Tibial nerve (tissue), 4 donors: Measurements from ENCODE around the gene UBA7.

Experiments
- EP300 ChIP-seq, 2 donors: sonication (generic); formaldehyde crosslinking; IDR thresholded peaks; one replicate each; pipeline ENCODE4 v1.6.1; 2017; ENCODE audit warnings: antibody characterized with exemption in 2 of 2, mild to moderate bottlenecking in 1 of 2
- POLR2A ChIP-seq, 2 donors: fragments of 450-650 bp; IDR thresholded peaks; one replicate each; pipeline ENCODE4 v1.6.1; 2017; ENCODE audit warnings: antibody characterized with exemption in 2 of 2, mild to moderate bottlenecking in 2 of 2, moderate library complexity in 2 of 2
- TF ChIP-seq, protein P1 (sequence below), 5 experiments: fragments of 200-600 bp in 3 of 5; fragments of 450-650 bp in 2 of 5; sonication (generic) in 3 of 5; IDR thresholded peaks; one replicate each; pipeline ENCODE4 v1.5.1; 2016 to 2019; ENCODE audit warnings: antibody characterized with exemption in 5 of 5, mild to moderate bottlenecking in 3 of 5, moderate library complexity in 2 of 5

DNA sequence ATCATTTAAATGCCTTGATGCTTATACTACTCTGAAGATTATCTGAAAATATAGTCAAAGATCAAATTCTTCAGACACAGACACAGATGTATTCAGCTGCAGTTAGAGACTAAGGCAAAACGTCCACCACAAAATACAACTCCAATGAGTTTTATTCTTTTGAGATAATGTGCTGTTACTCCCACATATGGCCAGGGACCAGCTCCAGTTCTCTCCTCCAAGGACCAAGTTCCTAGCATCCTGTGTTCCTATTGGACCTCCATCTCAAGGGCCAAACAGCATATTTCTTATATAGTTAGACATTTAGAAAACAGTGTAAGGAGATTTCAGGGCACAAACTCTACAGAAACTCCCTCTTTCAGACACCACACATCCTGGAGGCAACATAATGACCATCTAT, 54.5 kb downstream of the UBA7 start:
- TF ChIP-seq, protein P1, sequence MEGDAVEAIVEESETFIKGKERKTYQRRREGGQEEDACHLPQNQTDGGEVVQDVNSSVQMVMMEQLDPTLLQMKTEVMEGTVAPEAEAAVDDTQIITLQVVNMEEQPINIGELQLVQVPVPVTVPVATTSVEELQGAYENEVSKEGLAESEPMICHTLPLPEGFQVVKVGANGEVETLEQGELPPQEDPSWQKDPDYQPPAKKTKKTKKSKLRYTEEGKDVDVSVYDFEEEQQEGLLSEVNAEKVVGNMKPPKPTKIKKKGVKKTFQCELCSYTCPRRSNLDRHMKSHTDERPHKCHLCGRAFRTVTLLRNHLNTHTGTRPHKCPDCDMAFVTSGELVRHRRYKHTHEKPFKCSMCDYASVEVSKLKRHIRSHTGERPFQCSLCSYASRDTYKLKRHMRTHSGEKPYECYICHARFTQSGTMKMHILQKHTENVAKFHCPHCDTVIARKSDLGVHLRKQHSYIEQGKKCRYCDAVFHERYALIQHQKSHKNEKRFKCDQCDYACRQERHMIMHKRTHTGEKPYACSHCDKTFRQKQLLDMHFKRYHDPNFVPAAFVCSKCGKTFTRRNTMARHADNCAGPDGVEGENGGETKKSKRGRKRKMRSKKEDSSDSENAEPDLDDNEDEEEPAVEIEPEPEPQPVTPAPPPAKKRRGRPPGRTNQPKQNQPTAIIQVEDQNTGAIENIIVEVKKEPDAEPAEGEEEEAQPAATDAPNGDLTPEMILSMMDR (IDR thresholded peaks at IDR 0.05), result no peak
- no peak for TF ChIP-seq EP300 (IDR thresholded peaks at IDR 0.05)
- TF ChIP-seq POLR2A (IDR thresholded peaks at IDR 0.05), result no peak
